HG03064 (cell line): Measurements from ENCODE around the gene NDUFS5.
"Not testable (repeated sequence)": the region's sequence is repeated elsewhere in the genome, so short reads cannot be mapped to it uniquely, and the experiment has no call there.

ENCODE experiments used
- ATAC-seq: cut with Tn5 transposase; IDR thresholded peaks from one replicate; pipeline ENCODE4 v1.9.1; 2021; ENCODE audit warnings: low read depth; ENCODE audit not compliant: unreplicated experiment

Gene NDUFS5

GRCh38 chr1:39026051-39026865, at the start of gene NDUFS5:
NDUFS5 (plus strand) TSS chr1:39026350; CDS start chr1:39028725, 2,375 bp downstream.
- ATAC-seq, result peak; percentile 85

GRCh38 chr1:38977399-38978244, 48.5 kb upstream of the NDUFS5 start:
- not testable (repeated sequence) for ATAC-seq

DNA sequence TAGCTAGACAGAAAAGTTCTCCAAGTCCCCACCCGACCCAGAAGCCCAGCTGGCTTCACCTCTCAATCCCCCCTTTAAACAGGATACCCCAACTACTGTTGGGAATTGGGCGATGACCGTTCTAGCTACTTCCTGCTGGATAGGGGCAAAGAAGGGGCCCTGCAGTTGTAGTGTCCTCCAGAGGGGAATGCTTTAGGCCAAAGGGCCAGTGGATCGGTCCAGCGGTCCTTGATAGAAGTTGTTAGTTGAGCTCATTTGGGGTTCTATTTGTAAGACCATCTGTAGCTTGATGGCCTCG, 48.0 kb upstream of the NDUFS5 start:
- not testable (repeated sequence) for ATAC-seq

DNA sequence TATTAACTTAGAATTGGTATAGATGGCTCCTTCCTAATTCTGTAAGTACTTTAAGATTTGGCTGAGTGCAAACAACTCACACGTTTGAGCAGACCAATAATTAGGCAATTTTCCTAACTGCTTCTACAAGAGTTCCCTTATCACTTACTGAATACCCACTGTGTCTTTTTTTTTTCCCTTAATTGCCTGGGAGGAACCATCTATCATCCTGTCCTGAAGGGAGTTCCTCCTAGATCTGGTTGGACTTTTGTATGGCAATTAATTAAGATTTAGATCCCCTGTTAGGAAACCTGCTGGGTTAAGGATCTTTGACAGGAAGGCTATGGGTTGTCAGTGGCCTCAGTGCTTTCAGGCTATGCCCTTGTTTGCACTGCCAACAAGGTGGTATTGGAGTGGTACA, 46.8 kb upstream of the NDUFS5 start:
- not testable (repeated sequence) for ATAC-seq

- ATAC-seq, result no peak
Measured at GRCh38 chr1:38989979-38990378, 36.2 kb upstream of the NDUFS5 start.

- no peak for ATAC-seq
Measured at GRCh38 chr1:38990386-38990737, 35.8 kb upstream of the NDUFS5 start.

DNA sequence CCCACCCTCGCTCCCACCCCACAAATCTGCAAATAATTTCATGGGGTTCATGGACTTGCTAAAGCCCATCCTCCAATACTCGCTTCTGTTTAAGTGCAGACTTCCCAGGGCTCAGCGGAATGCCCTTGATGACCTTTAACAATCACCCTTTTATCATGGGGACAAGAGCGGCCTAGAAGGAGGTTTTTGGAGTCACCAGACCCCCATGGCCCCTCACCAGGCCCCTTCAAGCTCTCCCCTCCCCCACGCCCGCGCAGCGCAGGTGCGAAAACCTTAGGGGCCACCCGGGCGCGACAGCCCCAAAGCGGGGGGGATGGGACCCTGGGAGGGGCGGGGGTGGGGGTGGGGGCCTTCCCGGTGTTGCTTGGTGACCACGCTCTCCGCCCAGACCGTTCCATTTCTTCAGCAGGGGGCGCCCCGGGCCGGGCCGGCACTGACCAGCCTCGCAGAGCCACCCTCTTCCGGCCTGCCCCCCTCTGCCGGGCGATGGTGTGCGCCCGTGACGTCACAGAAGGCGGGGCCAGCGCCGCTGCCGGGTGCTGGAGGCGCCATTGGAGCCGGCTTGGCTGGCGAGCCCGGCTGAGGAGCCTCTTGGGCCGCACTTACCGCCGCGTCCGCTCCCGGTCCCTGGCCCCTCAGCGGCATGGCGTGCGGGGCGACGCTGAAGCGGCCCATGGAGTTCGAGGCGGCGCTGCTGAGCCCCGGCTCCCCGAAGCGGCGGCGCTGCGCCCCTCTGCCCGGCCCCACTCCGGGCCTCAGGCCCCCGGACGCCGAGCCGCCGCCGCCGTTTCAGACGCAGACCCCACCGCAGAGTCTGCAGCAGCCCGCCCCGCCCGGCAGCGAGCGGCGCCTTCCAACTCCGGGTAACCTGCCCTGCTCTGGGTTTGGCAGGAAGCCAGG, 35.2 kb upstream of the NDUFS5 start, which contains the start of gene AKIRIN1:
Gene AKIRIN1, plus strand, starts transcription at position 539 of the 900 bp plus-strand sequence. Its CDS starts 105 bp downstream, at position 644.
- ATAC-seq, result peak; percentile 86

DNA sequence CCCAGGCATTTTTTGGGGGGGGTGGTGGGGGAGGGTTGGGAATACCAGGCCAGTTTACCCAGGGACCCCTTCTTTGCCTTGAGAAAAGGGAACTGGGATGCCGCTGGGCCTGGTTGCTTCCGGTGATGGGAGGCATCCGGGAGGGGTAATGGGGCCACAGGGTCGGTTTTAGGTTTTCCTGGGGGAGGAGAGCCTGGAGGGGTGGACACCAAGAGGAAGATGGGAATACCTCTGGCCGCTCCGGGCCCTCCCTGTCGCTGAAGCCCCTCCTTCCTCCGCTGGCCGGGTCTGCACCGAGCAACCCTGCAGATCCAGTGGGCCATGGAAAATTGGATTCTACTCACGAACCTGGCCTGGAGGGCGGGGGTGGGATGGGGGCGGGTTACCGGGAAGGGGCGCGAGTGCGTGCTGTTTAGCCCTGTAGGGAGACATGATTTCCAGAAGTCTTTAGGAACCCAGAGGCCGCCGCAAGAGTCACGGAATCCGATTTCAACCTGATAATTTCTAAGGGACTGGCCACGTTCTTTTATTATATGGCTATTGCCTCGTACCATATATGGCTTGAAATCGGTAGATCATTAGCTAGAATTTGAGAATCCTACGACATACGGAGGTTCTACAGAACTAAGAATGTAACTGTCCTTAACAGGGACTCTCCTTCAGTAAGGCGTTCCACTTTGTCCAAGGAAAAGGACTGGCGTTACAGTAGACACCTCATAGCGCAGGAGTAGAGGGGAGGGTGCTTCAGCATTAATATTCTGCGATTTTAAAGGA, 34.3 kb upstream of the NDUFS5 start:
- ATAC-seq, result no peak

- ATAC-seq, result no peak
Measured at GRCh38 chr1:38992412-38993111, 33.6 kb upstream of the NDUFS5 start.

DNA sequence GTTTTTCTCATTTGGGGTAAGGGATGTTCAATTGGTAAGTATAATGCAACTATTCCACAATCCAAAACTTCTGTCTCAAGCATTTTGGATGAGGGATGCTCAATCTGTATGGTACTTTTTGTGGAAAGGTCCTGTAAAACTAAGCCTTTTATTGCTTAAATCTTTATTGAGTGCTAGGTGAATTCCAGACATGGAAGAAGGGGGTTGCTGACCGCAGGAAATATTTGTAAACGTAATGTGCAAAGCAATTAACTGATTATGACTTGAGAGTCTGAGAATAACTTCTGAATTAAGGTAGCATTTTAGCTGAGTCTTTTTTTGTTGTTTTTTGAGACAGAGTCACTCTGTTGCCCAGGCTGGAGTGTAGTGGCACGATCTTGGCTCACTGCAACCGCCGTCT, 32.0 kb upstream of the NDUFS5 start:
- no peak for ATAC-seq

GRCh38 chr1:38997034-38997900, 28.9 kb upstream of the NDUFS5 start:
- ATAC-seq, result no peak

DNA sequence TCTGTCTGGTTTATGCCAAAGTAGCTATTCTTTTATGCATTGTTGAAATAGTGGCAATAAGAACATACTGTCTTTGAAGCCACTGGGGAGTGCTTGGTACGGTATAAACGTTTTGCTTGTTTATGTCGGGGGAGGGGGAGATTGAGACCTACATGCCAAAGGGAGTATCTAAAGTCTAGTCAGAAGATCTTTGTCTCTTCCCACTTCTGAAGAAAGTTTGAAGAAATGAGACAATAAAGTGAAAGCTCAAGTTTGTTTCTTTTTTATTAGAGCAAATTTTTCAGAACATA, 28.3 kb upstream of the NDUFS5 start:
- ATAC-seq, result no peak

- no peak for ATAC-seq
Measured at GRCh38 chr1:39001516-39002421, 24.4 kb upstream of the NDUFS5 start.

DNA sequence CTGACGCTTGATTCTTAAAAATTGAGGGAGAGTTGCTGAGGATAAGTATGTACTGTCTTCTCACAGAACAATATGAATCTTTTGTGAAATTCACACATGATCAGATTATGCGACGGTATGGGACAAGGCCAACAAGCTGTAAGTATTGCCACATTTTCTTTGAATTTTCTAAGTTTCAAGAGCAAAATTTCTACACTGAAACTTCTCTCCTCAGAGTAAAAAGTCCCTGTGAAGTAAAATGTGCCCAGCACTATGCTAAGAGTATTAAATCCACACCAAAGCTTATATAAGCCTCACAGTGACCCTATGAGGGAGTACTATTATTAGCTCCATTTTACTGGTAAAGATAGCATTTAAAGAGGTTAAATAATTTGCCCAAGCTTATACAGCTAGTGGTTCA, 22.9 kb upstream of the NDUFS5 start:
- ATAC-seq, result no peak

- no peak for ATAC-seq
Measured at GRCh38 chr1:39003794-39004193, 22.4 kb upstream of the NDUFS5 start.

- no peak for ATAC-seq
Measured at GRCh38 chr1:39006287-39006686, 19.9 kb upstream of the NDUFS5 start.

- ATAC-seq, result no peak
Measured at GRCh38 chr1:39006726-39007645, 19.2 kb upstream of the NDUFS5 start.
